Stimulated activated CD4-positive, alpha-beta T cell treated with anti-CD3 and anti-CD28 coated beads, Interleukin-2, amount 100 ng/mL, for 48 hours (primary cell): Measurements from ENCODE around the gene ACSL6.

Source experiments
- DNase-seq, 2 donors: peaks; one replicate each; pipeline ENCODE4 v3.0.0-alpha.2; 2020

Gene ACSL6

GRCh38 chr5:131974956-131975726 lies 36.3 kb downstream of the ACSL6 start:
- no peak for DNase-seq

- no peak for DNase-seq
These were observed 36.9 kb downstream of the ACSL6 start for GRCh38 chr5:131974622-131974955.

GRCh38 chr5:131974016-131974415 lies 37.4 kb downstream of the ACSL6 start:
- DNase-seq: no peak

- DNase-seq: no peak
These were observed 38.3 kb downstream of the ACSL6 start for GRCh38 chr5:131973089-131973712.

- DNase-seq: no peak
These were observed 43.0 kb downstream of the ACSL6 start for GRCh38 chr5:131968396-131968954.

GRCh38 chr5:131966551-131966950 lies 44.9 kb downstream of the ACSL6 start:
- DNase-seq: no peak

- no peak for DNase-seq
These were observed 45.5 kb downstream of the ACSL6 start for GRCh38 chr5:131965826-131966415.

- DNase-seq: no peak
These were observed 51.6 kb downstream of the ACSL6 start for GRCh38 chr5:131959906-131960305.

- no peak for DNase-seq
These were observed 52.3 kb downstream of the ACSL6 start for GRCh38 chr5:131959136-131959535.

- DNase-seq: no peak
These were observed 53.6 kb downstream of the ACSL6 start for GRCh38 chr5:131957721-131958441.

- no peak for DNase-seq
These were observed 57.5 kb downstream of the ACSL6 start for GRCh38 chr5:131953969-131954368.

GRCh38 chr5:131952301-131952857 lies 59.1 kb downstream of the ACSL6 start:
- DNase-seq: no peak

GRCh38 chr5:131950706-131951105 lies 60.8 kb downstream of the ACSL6 start:
- no peak for DNase-seq

GRCh38 chr5:131947445-131947844 lies 64.0 kb downstream of the ACSL6 start:
- DNase-seq: no peak

GRCh38 chr5:131945551-131946168 lies 65.8 kb downstream of the ACSL6 start, which contains the start of gene MEIKIN:
MEIKIN (minus strand) TSS chr5:131945663; CDS start chr5:131945505, 158 bp downstream.
- DNase-seq: no peak

GRCh38 chr5:131944702-131945550 lies 66.5 kb downstream of the ACSL6 start:
- DNase-seq: no peak

GRCh38 chr5:131943916-131944315 lies 67.5 kb downstream of the ACSL6 start:
- DNase-seq: no peak

- DNase-seq: no peak
These were observed 69.4 kb downstream of the ACSL6 start for GRCh38 chr5:131942016-131942415.

GRCh38 chr5:131939690-131940345 lies 71.6 kb downstream of the ACSL6 start:
- no peak for DNase-seq

GRCh38 chr5:131932235-131932634 lies 79.2 kb downstream of the ACSL6 start:
- DNase-seq: no peak

- no peak for DNase-seq
These were observed 82.5 kb downstream of the ACSL6 start for GRCh38 chr5:131928957-131929356.
